Astrocyte (in vitro differentiated cells and primary cell): Measurements from ENCODE around the gene SUOX.

Experiments used
- CTCF ChIP-seq: IDR thresholded peaks from 2 replicates; pipeline ENCODE4 v1.5.1; 2011; ENCODE audit warnings: low read depth, mild to moderate bottlenecking, inconsistent platforms, low read length, moderate library complexity; ENCODE audit not compliant: insufficient read depth
- EZH2 ChIP-seq: IDR thresholded peaks from 2 replicates; pipeline ENCODE4 v1.6.1; 2012; ENCODE audit warnings: mild to moderate bottlenecking, low read length, inconsistent platforms; ENCODE audit not compliant: insufficient read depth

DNA sequence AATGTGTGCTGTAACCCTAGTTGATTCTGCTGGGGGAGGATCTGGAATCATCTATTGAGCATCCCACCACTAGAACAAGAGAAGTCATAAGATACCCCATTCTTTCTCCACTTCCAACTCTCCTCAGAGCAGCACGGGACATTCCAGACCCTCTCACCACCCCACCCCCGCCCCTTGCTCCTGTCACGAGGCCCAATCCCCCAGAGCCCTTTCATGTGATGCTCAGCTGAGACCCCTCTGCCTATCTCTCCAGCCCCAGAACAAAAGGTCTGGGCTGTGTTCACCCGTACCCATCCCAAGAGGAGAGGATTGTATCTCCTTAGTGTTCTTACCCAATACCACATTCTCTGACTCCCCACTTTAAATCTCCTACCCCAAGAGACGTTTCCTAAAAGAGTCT is 31.8 kb upstream of the SUOX start:
- TF ChIP-seq CTCF: no peak
- TF ChIP-seq EZH2: no peak
